Adrenal gland (tissue), 12 donors: ENCODE data around the gene LCMT1. TPM values are rescaled to one million over a fixed set of nuclear protein-coding genes. Genes with fewer than 3 reads are reported as not detected.
"Not testable (repeated sequence)": the region's sequence is repeated elsewhere in the genome, so short reads cannot be mapped to it uniquely, and the experiment has no call there.

Experiments used
- DNase-seq, 7 donors: peaks; one replicate each; pipeline ENCODE4 v3.0.0-alpha.2; 2019 to 2020
- H3K27ac ChIP-seq, 5 donors: fragments of 200-600 bp; sonication (generic) in 4 of 5; 1 replicate in 3 of 5; 2 replicates in 2 of 5; pipeline versions ENCODE4 v1.5.1 to v1.8.0; 2016 to 2020; ENCODE audit warnings: mild to moderate bottlenecking in 1 of 5
- H3K27me3 ChIP-seq: fragments of 200-600 bp; 2 replicates; pipeline ENCODE4 v1.8.0; 2021
- H3K36me3 ChIP-seq, 2 donors: fragments of 200-600 bp; replicated peaks in 1 of 2; 1 replicate in 1 of 2; 2 replicates in 1 of 2; pipeline versions ENCODE4 v1.5.1 to v1.8.0; 2018 to 2022
- H3K4me1 ChIP-seq, 2 donors: fragments of 200-600 bp; replicated peaks in 1 of 2; 1 replicate in 1 of 2; 2 replicates in 1 of 2; pipeline versions ENCODE4 v1.5.1 to v1.8.0; 2018 to 2021
- H3K4me3 ChIP-seq, 4 donors: fragments of 200-600 bp; sonication (generic) in 3 of 4; one replicate each; pipeline ENCODE4 v1.5.1; 2016 to 2018
- H3K9me3 ChIP-seq, 3 donors: fragments of 200-600 bp; sonication (generic) in 1 of 3; replicated peaks in 1 of 3; 1 replicate in 2 of 3; 2 replicates in 1 of 3; pipeline versions ENCODE4 v1.5.1 to v1.8.0; 2016 to 2021
- POLR2A ChIP-seq, 2 donors: fragments of 450-650 bp; IDR thresholded peaks; one replicate each; pipeline ENCODE4 v1.6.1; 2017; ENCODE audit warnings: antibody characterized with exemption in 2 of 2, mild to moderate bottlenecking in 2 of 2, moderate library complexity in 1 of 2
- whole genome bisulfite sequencing, 4 donors: extraction: QIAGEN DNeasy Blood & Tissue Kit in 2 of 4; methylation state at CpG; one replicate each; pipeline versions ENCODE4 v1.1.5 to v1.1.7; 2013 to 2017; 5-methylcytosine and 5-hydroxymethylcytosine counted together
- intact Hi-C, 2 donors: fragments of 100-400 bp; cut with DNase I; formaldehyde crosslinking; loops; one replicate each; pipeline versions ENCODE4 v1.14.1 to v1.15.0; 2022 to 2023
- polyA plus RNA-seq, 3 donors: library from polyadenylated mRNA; stranded (reverse); fragments of 200-250 nt in 2 of 3; fragments of 350-450 nt in 1 of 3; fragmentation: Illumina TruSeq in 1 of 3; extraction: RNeasy Lipid Tissue Mini Kit (QIAGEN cat#74804) in 1 of 3; gene quantifications; one replicate each; pipeline ENCODE4 v1.2.3, GENCODE V29; 2013 to 2014
- total RNA-seq, 9 donors: library from RNA; depleted of rRNA in 4 of 9; stranded (reverse); fragments of >200 nt in 4 of 9; fragments of 120-200 nt in 1 of 9; fragmentation: NEBNext Ultra II Directional in 1 of 9; extraction: Animal tissue kit (Norgen Biotek cat#: 25700) in 1 of 9; gene quantifications; one replicate each; pipeline versions ENCODE4 v1.1.0 to v1.2.4, GENCODE V29; 2013 to 2023
- TF ChIP-seq, protein P1 (sequence below), 6 experiments: fragments of 450-650 bp in 4 of 6; fragments of 200-600 bp in 2 of 6; sonication (generic) in 1 of 6; IDR thresholded peaks; 1 replicate in 5 of 6; 2 replicates in 1 of 6; pipeline versions ENCODE4 v1.5.1 to v1.8.0; 2016 to 2021; ENCODE audit warnings: antibody characterized with exemption in 6 of 6, mild to moderate bottlenecking in 2 of 6, moderate library complexity in 1 of 6
- donor health status: healthy with polysubstance abuse.
- donor health status: Bipolar disorder and iron deficiency.
- donor health status: DM: yes; HTN: yes; CAD: no.
- donor health status: DM: no; HTN: no; CAD: no.
- donor health status: DM: no; HTN: no; CAD: no.
- donor health status: DM: yes; HTN: yes; CAD: no.

LCMT1 gene
- total and polyA plus RNA-seq, 12 donors = 28.1 to 60.3 (median 43.5) TPM

DNA sequence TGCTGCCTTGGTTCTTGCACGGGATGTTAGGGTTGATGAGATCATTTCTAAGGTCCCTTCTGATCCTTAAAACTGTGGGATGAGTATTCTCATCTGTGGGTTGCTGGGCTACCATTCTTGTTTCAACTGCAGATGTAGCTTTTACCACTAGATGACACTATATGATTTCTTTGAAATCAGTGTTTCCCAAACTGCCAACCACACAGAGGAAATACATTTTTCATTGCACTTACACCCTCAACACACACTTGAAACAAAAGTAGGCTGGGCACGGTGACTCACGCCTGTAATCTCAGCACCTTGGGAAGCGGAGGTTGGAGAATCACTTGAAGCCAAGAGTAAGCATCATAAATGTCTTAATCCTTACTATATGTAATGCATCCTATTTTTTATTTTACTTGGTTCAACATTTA, 15.3 kb downstream of the LCMT1 start:
- WGBS, 4 donors = 9 to 28% (median 23%) methylated on average over 4 of the region's 4 CpGs
- H3K4me3 ChIP-seq = no peak overlapping the region

DNA sequence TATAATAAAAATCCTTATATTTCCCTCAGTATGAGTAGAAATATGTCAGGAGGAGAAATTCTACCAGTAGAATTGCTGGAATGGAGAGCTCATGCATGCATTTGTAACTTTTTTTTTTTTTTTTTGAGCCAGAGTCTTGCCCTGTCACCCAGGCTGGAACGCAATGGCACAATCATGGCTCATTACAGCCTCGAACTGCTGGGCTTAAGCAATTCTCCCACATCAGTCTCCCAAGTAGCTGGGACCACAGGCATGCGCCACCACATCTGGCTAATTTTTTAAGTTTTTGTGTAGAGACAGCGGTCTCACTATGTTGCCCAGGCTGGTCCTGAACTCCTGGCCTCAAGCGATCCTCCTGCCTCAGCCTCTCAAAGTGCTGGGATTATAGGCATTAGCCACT, 21.2 kb downstream of the LCMT1 start:
- H3K4me1 ChIP-seq, H3K9me3 ChIP-seq, intact Hi-C loops, H3K27me3 ChIP-seq, DNase-seq, H3K27ac ChIP-seq, H3K4me3 ChIP-seq: not testable (repeated sequence)
- 96 to 98% (median 96%) methylated on average over 5 of the region's 5 CpGs for WGBS, 4 donors
- peaks cover 0 to 22% of the 10 kb centered on the region in 2 donors for H3K36me3 ChIP-seq

More for the DNA sequence above, 15.3 kb downstream of the LCMT1 start:
- H3K27me3 ChIP-seq = no peaks in the 10 kb centered on the region
- DNase-seq = peak; percentile 22 to 73 (median 70)
- no peaks in the 10 kb centered on the region for H3K9me3 ChIP-seq
- H3K36me3 ChIP-seq = peaks cover 0 to 8% of the 10 kb centered on the region in 2 donors
- TF ChIP-seq, protein P1, sequence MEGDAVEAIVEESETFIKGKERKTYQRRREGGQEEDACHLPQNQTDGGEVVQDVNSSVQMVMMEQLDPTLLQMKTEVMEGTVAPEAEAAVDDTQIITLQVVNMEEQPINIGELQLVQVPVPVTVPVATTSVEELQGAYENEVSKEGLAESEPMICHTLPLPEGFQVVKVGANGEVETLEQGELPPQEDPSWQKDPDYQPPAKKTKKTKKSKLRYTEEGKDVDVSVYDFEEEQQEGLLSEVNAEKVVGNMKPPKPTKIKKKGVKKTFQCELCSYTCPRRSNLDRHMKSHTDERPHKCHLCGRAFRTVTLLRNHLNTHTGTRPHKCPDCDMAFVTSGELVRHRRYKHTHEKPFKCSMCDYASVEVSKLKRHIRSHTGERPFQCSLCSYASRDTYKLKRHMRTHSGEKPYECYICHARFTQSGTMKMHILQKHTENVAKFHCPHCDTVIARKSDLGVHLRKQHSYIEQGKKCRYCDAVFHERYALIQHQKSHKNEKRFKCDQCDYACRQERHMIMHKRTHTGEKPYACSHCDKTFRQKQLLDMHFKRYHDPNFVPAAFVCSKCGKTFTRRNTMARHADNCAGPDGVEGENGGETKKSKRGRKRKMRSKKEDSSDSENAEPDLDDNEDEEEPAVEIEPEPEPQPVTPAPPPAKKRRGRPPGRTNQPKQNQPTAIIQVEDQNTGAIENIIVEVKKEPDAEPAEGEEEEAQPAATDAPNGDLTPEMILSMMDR (IDR thresholded peaks at IDR 0.05) = peak; percentile 52 to 87 (median 78)
- no peak for TF ChIP-seq POLR2A (IDR thresholded peaks at IDR 0.05)
- H3K27ac ChIP-seq = no peak overlapping the region
- intact Hi-C loops = loop anchor here in 1 of 2 donors (2.0 kb wide), 1 partner anchor 98 kb away; no protein-coding TSS in a partner anchor
- peaks cover 9 to 19% of the 10 kb centered on the region in 2 donors for H3K4me1 ChIP-seq

DNA sequence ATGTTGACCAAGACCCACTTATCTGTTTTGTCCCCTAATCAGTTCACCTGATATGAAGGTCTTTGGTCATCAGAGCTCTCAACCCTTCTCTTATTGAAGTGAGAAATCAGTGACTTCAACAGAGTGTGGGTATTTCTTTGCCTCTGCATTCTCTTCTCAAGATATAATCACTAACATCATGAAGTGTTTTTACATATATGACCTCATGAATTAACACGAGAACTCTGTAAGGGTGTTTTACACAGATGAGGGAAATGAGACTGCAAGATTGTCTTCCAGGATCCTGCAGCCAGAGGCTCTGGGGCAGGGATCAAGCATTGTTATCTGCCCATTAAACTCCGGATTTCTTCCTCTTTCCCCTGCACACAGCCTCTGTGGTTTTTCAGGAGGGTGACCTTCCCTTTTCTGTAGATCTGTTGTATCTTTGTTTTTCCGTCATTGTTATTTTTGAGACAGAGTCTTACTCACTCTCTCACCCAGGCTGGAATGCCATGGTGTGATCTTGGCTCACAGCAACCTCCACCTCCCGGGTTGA, 22.7 kb downstream of the LCMT1 start:
- WGBS, 4 donors = 75 to 84% (median 79%) methylated on average over 4 of the region's 4 CpGs
- intact Hi-C loops = no loop called here
- Histone ChIP-seq H3K9me3 (no peaks in the 10 kb centered on the region), H3K4me1 (no peaks in the 10 kb centered on the region), H3K36me3 (peaks cover 0 to 26% of the 10 kb centered on the region in 2 donors), H3K27ac (no peak overlapping the region), H3K27me3 (no peaks in the 10 kb centered on the region), H3K4me3 (no peak overlapping the region)
- TF ChIP-seq POLR2A (IDR thresholded peaks at IDR 0.05) = no peak
- TF ChIP-seq, protein P1 (IDR thresholded peaks at IDR 0.05) = no peak
- no peak for DNase-seq

DNA sequence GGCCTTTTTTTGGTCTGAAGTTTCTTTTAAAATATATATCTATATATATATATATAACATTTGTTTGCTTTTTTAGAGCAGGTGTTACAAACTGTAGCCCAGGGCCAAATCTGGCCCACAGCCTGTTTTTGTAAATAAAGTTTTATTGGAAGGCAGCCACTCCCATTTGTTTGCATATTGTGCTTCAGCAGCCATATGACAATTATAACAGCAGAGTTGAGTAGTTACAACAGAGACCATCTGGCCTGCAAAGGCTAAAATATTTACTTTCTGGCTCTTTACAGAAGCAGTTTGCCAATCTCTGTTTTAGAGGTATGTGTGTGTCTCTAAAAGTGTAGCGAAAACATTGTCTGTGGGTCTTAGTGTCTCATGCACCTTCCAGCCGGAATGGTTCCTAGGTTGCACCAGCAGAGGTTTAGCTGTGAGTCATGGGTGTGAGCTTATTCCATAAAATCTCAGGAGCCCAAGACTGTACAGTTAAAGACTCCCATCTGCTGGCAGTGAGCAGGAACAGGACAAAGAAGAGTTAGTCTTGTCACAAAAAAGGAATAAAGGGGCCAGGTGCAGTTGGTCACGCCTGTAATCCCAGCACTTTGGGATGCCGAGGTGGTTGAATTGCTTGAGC, 23.8 kb downstream of the LCMT1 start:
- WGBS, 4 donors = 94 to 100% (median 95%) methylated on average over 4 of the region's 4 CpGs
- H3K36me3 ChIP-seq = peaks cover 0 to 34% of the 10 kb centered on the region in 2 donors
- no peak for TF ChIP-seq POLR2A (IDR thresholded peaks at IDR 0.05)
- TF ChIP-seq, protein P1 (IDR thresholded peaks at IDR 0.05) = peak in 1 of 6 experiments; percentile 22
- H3K4me3 ChIP-seq = no peak overlapping the region
- H3K9me3 ChIP-seq = no peaks in the 10 kb centered on the region
- H3K4me1 ChIP-seq = no peaks in the 10 kb centered on the region
- H3K27ac ChIP-seq = no peak overlapping the region
- DNase-seq = no peak
- H3K27me3 ChIP-seq = no peaks in the 10 kb centered on the region
- intact Hi-C loops = no loop called here

DNA sequence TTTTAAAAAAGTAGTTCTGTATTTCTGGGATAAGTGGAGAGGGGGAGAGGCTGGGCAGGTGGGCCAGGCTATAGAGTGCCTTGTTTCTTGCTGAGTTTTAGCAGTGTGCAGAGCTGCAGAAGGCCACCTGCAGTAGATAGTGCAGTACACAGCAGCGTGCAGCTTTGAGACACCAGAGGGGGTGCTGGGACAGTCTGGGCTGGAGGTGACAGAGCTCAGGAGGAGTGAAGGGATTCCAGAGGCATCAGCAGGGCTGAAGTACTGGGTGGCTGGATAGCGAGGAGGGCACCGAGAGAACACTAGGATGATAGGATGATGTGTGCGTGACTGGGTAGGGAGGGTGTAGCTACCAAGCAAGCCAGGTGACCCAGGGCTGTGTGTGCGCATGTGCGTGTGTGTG, 26.6 kb downstream of the LCMT1 start:
- H3K27me3 ChIP-seq = no peaks in the 10 kb centered on the region
- no peaks in the 10 kb centered on the region for H3K9me3 ChIP-seq
- WGBS, 4 donors = 93 to 96% (median 96%) methylated on average over 6 of the region's 6 CpGs
- no peak overlapping the region for H3K4me3 ChIP-seq
- no peak overlapping the region for H3K27ac ChIP-seq
- peaks cover 0 to 47% of the 10 kb centered on the region in 2 donors for H3K36me3 ChIP-seq
- TF ChIP-seq, protein P1 (IDR thresholded peaks at IDR 0.05) = no peak
- TF ChIP-seq POLR2A (IDR thresholded peaks at IDR 0.05) = no peak
- DNase-seq = no peak
- intact Hi-C loops = no loop called here
- no peaks in the 10 kb centered on the region for H3K4me1 ChIP-seq
